Loucy (cell line): ENCODE results near the gene LGR5.

Source experiments
- H2AFZ ChIP-seq: fragments of 200-600 bp; sonication (generic); 2 replicates; pipeline ENCODE4 v1.6.0; 2016; ENCODE audit warnings: antibody characterized with exemption, mild to moderate bottlenecking, low read length, moderate library complexity
- H3F3A ChIP-seq: fragments of 200-600 bp; 2 replicates; pipeline ENCODE4 v1.6.0; 2016; ENCODE audit warnings: antibody characterized with exemption, low read depth, mild to moderate bottlenecking
- H3K27me3 ChIP-seq: fragments of 200-600 bp; sonication (generic); 2 replicates; pipeline ENCODE4 v1.6.1; 2014; ENCODE audit warnings: low read length, mild to moderate bottlenecking; ENCODE audit not compliant: insufficient read depth, poor library complexity, severe bottlenecking
- H3K36me3 ChIP-seq: fragments of 200-600 bp; sonication (generic); 2 replicates; pipeline ENCODE4 v1.6.1; 2016; ENCODE audit warnings: low read length; ENCODE audit not compliant: insufficient read depth
- H3K4me1 ChIP-seq: fragments of 200-600 bp; sonication (generic); 2 replicates; pipeline ENCODE4 v1.5.1; 2014; ENCODE audit warnings: low read length, mild to moderate bottlenecking; ENCODE audit not compliant: insufficient read depth, poor library complexity, severe bottlenecking
- H3K4me2 ChIP-seq: fragments of 200-600 bp; sonication (generic); 2 replicates; pipeline ENCODE4 v1.6.0; 2014; ENCODE audit warnings: antibody characterized with exemption, low read length, low read depth, mild to moderate bottlenecking; ENCODE audit not compliant: poor library complexity, severe bottlenecking
- H3K4me3 ChIP-seq: fragments of 200-600 bp; sonication (generic); 2 replicates; pipeline ENCODE4 v1.5.1; 2014; ENCODE audit warnings: low read length, mild to moderate bottlenecking, mixed read lengths; ENCODE audit not compliant: poor library complexity, severe bottlenecking
- H3K79me2 ChIP-seq: fragments of 200-600 bp; sonication (generic); 2 replicates; pipeline ENCODE4 v1.6.1; 2014; ENCODE audit warnings: low read length; ENCODE audit not compliant: insufficient read depth
- H3K9ac ChIP-seq: fragments of 200-600 bp; sonication (generic); 2 replicates; pipeline ENCODE4 v1.6.0; 2014; ENCODE audit warnings: mild to moderate bottlenecking, low read depth, low read length, moderate library complexity; ENCODE audit not compliant: poor library complexity, severe bottlenecking
- H3K9me2 ChIP-seq: fragments of 200-600 bp; sonication (generic); replicated peaks from 2 replicates; pipeline ENCODE4 v1.6.1; 2016; ENCODE audit warnings: low read depth, low read length, mixed read lengths
- H3K9me3 ChIP-seq: fragments of 200-600 bp; sonication (generic); 2 replicates; pipeline ENCODE4 v1.6.1; 2014; ENCODE audit warnings: mild to moderate bottlenecking, antibody characterized with exemption, low read length, low read depth; ENCODE audit not compliant: insufficient read depth
- H4K20me1 ChIP-seq: fragments of 200-600 bp; sonication (generic); 2 replicates; pipeline ENCODE4 v1.6.0; 2014; ENCODE audit warnings: antibody characterized with exemption, low read length, mild to moderate bottlenecking; ENCODE audit not compliant: insufficient read depth, poor library complexity, severe bottlenecking
- EZH2phosphoT487 ChIP-seq: fragments of 200-600 bp; IDR thresholded peaks from 2 replicates; pipeline ENCODE4 v1.6.1; 2018; ENCODE audit warnings: antibody characterized with exemption, mild to moderate bottlenecking, moderate library complexity, borderline replicate concordance
- TF ChIP-seq, protein P1 (sequence below): fragments of 200-600 bp; sonication (generic); conservative IDR thresholded peaks from 2 replicates; pipeline ENCODE4 v1.5.1; 2014; ENCODE audit warnings: mild to moderate bottlenecking, antibody characterized with exemption, low read length

Gene LGR5

DNA sequence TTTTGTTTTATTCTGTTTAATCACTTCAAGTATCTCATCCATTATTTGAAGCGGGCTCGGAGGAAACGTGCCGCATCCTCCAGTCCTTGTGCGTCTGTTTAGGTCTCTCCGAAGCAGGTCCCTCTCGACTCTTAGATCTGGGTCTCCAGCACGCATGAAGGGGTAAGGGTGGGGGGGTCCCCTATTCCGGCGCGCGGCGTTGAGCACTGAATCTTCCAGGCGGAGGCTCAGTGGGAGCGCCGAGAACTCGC lies 311 bp upstream of the LGR5 start:
- TF ChIP-seq, protein P1, sequence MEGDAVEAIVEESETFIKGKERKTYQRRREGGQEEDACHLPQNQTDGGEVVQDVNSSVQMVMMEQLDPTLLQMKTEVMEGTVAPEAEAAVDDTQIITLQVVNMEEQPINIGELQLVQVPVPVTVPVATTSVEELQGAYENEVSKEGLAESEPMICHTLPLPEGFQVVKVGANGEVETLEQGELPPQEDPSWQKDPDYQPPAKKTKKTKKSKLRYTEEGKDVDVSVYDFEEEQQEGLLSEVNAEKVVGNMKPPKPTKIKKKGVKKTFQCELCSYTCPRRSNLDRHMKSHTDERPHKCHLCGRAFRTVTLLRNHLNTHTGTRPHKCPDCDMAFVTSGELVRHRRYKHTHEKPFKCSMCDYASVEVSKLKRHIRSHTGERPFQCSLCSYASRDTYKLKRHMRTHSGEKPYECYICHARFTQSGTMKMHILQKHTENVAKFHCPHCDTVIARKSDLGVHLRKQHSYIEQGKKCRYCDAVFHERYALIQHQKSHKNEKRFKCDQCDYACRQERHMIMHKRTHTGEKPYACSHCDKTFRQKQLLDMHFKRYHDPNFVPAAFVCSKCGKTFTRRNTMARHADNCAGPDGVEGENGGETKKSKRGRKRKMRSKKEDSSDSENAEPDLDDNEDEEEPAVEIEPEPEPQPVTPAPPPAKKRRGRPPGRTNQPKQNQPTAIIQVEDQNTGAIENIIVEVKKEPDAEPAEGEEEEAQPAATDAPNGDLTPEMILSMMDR: no peak
- TF ChIP-seq EZH2phosphoT487: no peak
- no peak overlapping the region for H3K4me2 ChIP-seq
- H2AFZ ChIP-seq: no peak overlapping the region
- H3K9me2 ChIP-seq: no peaks in the 10 kb centered on the region
- H3K9ac ChIP-seq: no peak overlapping the region
- no peaks in the 10 kb centered on the region for H3K79me2 ChIP-seq
- H3K36me3 ChIP-seq: no peaks in the 10 kb centered on the region
- no peak overlapping the region for H3K4me3 ChIP-seq
- H3K4me1 ChIP-seq: no peaks in the 10 kb centered on the region
- no peaks in the 10 kb centered on the region for H4K20me1 ChIP-seq
- peaks cover 21% of the 10 kb centered on the region; the same call in 1 of the 2 replicates for H3K9me3 ChIP-seq
- H3F3A ChIP-seq: no peaks in the 10 kb centered on the region
- H3K27me3 ChIP-seq: no peaks in the 10 kb centered on the region

DNA sequence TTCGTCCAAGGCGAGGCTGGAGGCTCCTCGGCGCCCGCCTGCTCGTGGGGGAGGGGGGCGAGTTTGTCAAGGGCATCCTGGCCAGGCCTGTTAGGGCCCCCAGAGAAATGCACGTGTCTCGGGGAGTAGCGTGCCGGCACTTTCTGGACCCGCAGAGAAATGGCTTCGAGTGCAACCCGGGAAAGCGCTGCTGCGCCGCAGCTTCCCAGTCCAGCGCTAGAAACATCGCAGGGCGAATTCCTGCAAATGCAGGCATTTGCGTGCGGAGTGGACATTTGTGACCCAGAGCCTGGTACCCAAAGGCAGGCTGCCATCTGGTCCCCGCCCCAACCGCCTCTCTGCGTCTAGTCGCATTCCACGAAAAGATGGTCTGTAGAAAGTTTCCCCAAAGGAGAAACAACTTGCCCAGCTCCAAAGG lies 756 bp downstream of the LGR5 start:
- H3K9ac ChIP-seq: no peak overlapping the region
- H3K36me3 ChIP-seq: no peaks in the 10 kb centered on the region
- H3F3A ChIP-seq: no peaks in the 10 kb centered on the region
- H3K4me2 ChIP-seq: no peak overlapping the region
- no peak overlapping the region for H2AFZ ChIP-seq
- H3K9me2 ChIP-seq: no peaks in the 10 kb centered on the region
- TF ChIP-seq, protein P1: no peak
- no peak for TF ChIP-seq EZH2phosphoT487
- H3K4me3 ChIP-seq: no peak overlapping the region
- no peaks in the 10 kb centered on the region for H3K79me2 ChIP-seq
- H3K9me3 ChIP-seq: peaks cover 20% of the 10 kb centered on the region; the same call in 1 of the 2 replicates
- H3K27me3 ChIP-seq: no peaks in the 10 kb centered on the region
- H3K4me1 ChIP-seq: no peaks in the 10 kb centered on the region
- no peaks in the 10 kb centered on the region for H4K20me1 ChIP-seq

DNA sequence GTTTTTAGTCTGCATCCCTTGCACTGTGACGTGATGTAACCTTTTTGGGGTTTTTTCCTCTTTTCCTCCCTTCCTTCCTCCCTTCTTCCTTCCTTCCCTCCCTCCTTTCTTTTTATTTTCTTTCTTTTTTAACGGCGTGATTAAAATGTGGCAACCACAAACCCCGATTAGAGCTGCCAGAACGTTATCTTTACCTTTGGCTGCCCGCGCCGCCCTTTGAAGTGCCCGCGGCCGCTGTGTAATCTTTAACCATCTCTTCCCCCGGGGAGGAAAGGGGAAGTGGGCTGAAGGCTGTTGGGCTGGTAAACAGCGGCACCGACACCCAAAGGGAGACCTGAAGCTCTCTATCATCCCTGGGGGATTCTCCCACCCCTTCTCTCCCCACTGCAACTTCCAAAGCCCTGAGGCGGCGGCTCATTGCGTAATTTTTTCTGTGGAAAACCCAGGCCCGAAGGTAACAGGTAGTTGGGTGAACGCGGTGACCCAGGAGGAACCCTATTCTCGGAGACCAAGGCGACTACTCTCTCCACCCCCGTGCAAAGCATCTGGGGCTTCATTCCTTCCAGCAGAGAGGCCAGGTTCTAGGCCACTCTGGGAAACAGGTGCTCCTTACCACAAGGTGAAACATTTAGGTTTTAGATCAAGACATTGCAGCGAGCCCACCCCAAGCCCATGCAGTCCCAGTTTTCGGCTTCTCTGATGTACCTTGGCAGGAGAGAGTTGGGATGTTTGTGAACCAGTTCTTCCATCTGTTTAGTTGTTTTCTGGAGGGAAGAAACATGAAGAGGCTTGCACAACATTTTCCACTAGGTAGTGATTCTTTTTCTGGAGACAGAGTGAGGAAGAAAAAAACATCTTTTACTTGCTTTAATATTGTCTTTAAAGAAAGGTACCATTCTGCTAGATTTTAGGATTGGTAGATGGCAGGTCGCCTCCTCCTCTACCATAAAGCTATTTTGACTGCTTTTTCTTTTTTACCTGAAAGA lies 1.5 kb downstream of the LGR5 start:
- Histone ChIP-seq H2AFZ (no peak overlapping the region), H3K9me2 (no peaks in the 10 kb centered on the region), H3K36me3 (no peaks in the 10 kb centered on the region), H3K27me3 (no peaks in the 10 kb centered on the region), H3K4me1 (no peaks in the 10 kb centered on the region), H3K9ac (no peak overlapping the region), H3K4me2 (no peak overlapping the region), H3K4me3 (no peak overlapping the region), H3F3A (no peaks in the 10 kb centered on the region), H4K20me1 (no peaks in the 10 kb centered on the region), H3K79me2 (no peaks in the 10 kb centered on the region), H3K9me3 (peaks cover 13% of the 10 kb centered on the region; the same call in 1 of the 2 replicates)
- TF ChIP-seq, protein P1: no peak
- no peak for TF ChIP-seq EZH2phosphoT487
